Measurements from ENCODE around the gene FGF10.

Gene FGF10

GRCh38 chr5:44345871-44346270 lies 43.3 kb downstream of the FGF10 start:
- no peak for DNase-seq

GRCh38 chr5:44336708-44337107 lies 52.5 kb downstream of the FGF10 start:
- DNase-seq, result no peak

GRCh38 chr5:44334622-44335021 lies 54.6 kb downstream of the FGF10 start:
- DNase-seq, result no peak

GRCh38 chr5:44332285-44332971 lies 56.8 kb downstream of the FGF10 start:
- DNase-seq, result peak; percentile 42

DNA sequence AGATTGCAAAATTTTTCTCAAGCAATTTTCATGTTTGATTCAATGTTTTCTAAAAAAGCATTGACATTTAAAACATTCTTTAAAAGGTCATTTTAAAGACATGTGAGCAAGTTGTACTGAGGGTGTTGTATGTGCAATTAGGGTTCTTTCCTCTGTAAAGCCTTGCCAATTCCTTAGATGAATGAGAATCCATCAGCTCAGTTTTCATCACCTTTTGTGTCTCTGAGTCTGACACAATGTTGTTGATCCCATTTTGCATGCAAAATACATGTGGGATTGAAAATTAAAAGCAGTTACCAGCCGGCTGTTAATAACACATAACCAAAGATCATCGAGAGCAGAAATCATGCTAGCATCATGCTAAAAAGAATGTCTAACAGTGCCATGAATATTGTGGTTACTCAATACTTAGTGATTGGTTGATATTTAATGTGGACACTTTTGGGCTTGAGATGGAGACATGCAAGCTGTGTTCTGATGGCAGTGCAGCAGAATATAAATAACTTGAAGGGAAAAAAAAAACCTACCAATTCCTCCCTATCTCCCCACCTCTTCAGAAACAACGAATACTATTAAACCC lies 57.7 kb downstream of the FGF10 start:
- no peak for DNase-seq

DNA sequence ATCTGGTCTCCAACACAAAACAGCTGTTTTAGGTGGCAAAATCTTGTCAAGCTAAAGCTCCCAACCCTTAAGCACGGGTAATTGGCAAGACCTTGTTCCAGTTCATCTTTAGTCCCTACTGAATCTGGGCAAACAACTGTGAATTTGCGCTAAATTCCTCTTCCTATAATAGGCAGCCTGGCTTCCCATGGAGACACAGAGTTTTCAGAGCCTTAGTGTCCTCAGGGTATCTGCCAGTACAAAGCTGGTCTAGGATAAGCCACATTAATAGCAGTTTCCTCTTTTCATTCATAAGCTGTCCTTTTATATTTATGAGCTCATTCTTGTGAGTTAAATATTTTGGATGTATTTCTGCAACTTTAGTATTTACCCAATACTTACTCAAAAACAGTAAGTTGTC lies 59.5 kb downstream of the FGF10 start:
- no peak for DNase-seq

- DNase-seq, result no peak
Measured at GRCh38 chr5:44321144-44321725, 68.0 kb downstream of the FGF10 start.

DNA sequence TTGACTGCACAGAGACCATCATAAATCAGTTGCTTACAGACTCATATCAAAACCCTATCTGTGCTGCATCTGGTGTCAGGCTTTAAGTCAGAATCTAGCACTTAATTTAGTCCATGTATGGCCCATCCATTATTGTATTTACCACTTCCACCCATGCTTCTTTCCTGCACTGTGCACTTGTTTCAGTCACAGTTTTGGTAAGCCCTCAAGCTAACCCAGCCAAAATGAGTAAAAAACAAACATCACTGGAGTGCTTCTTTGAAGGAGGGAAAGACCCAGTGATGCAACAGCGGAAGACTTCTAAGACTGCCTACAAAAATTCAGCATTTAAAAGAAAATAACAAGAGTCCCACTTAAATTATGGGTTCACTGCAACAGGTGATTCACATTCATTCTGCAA lies 69.0 kb downstream of the FGF10 start:
- no peak for DNase-seq

- no peak for DNase-seq
Measured at GRCh38 chr5:44318883-44319282, 70.3 kb downstream of the FGF10 start.

- DNase-seq, result no peak
Measured at GRCh38 chr5:44312374-44312773, 76.8 kb downstream of the FGF10 start.

DNA sequence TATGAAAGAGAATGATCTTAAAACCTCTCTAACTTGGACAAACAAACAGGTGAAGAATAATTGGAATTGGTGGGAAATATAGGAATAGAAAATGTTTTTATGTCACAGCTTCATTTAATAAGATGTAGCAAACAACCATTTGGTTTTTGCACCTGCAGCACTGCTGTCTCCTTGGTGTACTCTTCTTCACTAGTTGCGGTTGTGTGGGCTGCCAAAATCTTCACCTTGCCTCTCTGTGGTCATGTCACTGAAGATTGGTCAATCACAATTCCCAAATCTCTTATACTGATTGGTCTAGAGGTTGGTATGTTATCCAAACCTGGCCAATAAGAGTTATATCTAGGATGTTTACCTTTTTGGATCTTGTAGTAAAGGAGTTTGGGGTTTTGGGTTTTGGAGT lies 88.7 kb downstream of the FGF10 start:
- DNase-seq, result no peak

DNA sequence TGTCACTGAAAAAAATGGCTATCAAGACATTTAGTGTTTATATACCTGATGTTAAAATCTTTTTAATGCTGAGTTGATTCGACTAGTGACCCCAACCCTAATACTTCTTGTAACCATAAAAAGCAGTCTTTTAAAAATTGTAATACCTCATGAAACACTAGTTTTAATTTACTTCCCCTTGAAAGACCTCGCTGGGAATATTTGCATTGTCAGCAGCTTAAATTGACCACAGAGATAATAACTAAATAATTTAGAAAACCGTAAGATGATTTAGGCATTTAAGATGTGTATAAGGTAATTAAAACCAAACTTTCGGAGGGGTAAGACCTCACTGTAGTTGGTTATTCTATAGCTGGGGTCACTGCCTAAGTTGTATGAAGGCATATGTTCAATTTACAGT lies 89.8 kb downstream of the FGF10 start:
- DNase-seq, result no peak

DNA sequence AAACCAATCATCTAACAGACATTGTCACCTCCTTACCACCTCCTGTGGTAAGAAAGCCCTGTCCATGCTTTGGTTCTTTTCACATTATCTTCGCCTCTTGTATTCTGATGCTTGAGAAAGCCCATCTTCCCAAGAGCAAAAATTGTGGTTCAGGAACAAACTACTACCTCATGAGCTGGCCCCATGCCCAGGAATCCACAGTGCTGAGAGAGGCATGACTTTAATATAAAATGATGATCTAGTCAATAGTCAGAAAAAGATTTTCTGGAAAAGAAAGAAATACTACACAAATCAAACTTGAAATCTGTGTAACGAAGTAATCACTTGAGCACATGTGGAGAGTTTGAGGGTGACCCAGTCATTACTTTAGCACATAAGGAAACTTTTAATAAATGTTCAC lies 94.7 kb downstream of the FGF10 start:
- no peak for DNase-seq

DNA sequence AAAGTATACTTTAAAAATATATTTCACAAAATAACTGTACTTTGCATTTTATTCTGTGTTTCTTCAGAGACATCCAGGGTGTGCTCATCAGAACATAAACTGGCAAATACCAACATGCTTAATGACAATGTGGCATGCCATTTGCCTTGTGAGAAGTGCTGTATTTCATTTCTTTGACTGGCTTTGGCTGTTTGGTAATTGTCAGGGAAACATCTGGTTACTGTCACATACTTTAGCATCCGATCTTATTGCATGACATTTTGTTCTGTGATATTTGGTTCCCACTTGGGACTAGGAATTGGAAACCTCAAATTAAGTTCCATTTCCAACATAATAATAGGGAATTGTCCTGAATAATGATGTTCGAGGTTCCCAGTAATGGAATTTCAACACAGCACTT lies 96.5 kb downstream of the FGF10 start:
- no peak for DNase-seq

GRCh38 chr5:44278469-44278868 lies 110.8 kb downstream of the FGF10 start:
- DNase-seq, result no peak

GRCh38 chr5:44275908-44276307 lies 113.3 kb downstream of the FGF10 start:
- DNase-seq, result no peak

DNA sequence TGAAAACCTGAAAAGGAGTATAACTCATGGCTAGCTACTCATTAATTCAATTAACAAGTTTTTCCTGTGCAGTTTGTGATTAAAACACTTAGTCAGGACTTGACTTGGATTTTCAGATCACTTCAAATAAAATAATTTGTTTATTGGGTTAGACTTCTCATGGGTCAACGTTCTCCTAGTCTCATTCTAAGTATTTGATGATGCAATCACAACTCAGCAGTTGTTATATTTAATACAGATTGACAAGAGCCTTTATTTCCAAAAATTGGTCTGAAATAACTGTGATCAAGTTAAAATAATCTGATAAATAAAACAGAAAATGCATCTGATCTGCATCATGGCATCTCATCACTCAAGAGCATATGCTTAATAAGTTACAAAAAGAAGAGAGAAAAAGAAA lies 113.9 kb downstream of the FGF10 start:
- no peak for DNase-seq

DNA sequence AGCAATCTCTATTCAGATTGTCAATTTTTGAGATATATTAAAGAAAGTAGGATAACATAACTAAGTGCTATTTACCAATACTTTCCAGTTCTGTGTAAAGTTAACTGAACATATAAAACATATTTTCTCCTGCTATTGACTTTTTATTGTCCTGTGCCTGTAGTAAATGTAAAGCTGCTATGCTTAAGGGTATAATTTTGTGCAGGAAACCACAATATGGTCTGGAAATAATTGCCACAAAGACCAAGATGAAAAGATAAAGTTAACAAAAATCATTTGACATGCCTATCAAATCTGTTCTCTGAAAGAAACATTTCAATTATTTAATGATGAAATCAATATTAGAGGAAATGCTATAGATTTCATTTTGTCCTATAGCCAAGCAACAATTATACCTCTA lies 121.3 kb downstream of the FGF10 start:
- no peak for DNase-seq

GRCh38 chr5:44266882-44267576 lies 122.2 kb downstream of the FGF10 start:
- no peak for DNase-seq

DNA sequence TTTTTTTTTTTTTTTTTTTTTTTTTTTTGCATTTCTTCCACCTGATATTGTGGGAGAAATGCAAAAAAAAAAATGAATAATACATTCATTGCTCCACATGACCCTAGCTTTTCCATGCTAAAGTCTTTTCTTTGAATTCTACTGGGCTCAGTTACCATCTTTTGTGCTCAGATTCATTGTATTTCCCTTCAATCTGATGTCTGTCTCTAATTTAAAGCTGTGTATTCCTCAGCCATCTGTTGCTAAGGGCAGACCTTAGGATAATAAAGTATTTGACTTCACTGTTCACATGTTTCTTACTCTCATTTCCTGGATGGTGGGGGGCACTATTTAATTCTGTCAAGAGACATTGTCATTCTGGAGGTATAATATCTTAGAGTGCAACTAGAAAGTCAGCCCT lies 123.5 kb downstream of the FGF10 start:
- no peak for DNase-seq

DNA sequence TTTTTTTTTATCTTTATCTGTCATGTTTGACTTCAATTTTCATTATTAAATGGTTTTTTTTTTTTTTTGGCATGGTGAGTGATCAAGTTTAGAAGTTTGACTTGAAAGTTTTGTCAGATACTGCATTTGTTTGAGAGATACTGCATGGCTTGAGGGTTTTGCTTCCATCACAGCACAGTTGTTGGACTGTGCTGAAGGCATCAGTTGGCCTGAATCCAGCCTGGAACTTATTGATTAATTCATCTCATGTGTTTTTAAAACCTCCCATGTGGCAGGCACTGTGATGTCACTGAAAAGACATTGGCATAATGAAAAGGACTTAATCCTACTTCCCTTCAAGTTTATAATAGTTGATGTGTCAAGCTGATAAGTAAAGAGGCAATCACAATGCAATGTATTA lies 128.4 kb downstream of the FGF10 start:
- DNase-seq, result no peak

GRCh38 chr5:44257653-44258365 lies 131.4 kb downstream of the FGF10 start:
- DNase-seq, result no peak

GRCh38 chr5:44257221-44257620 lies 132.0 kb downstream of the FGF10 start:
- DNase-seq, result no peak
